Measurements from ENCODE around the gene LRBA.

DNA sequence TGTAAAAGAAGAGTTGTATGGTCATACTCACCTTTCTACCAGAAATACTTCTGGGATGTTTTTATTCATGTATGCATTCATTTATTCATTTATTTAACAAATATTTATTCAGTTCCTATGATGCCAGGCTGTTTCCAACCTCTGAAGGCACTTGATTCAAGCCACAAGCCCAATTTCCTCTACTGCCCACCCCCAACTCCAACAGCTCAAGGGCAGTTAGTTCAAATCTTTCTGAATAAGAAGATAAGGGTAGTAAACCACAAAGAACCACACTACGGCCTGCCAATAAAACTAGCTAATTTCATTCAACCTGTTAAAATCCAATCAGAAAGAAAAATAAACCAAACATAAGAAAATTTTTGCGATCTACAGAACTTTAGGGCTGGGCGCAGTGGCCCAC, 31.2 kb downstream of the LRBA start:
- TF ChIP-seq CTCF (IDR thresholded peaks at IDR 0.05; ENCODE audit: low read length) (no peak), EZH2 (optimal IDR thresholded peaks at IDR 0.05; ENCODE audit: low read depth, low read length) (no peak), EZH2phosphoT487 (IDR thresholded peaks at IDR 0.05; ENCODE audit: low read length) (no peak)

Data from MM.1S (cell line).